Erythroblast (primary cell): ENCODE results near the gene PRSS56.
A peak's percentile ranks its signal among the peaks of the same experiment; 100 is the strongest.

Experiments
- DNase-seq, 2 experiments: peaks; one replicate each; lab custom pipeline; 2025; lab: John Stamatoyannopoulos, UW
- GATA1 ChIP-seq: IDR thresholded peaks from 2 replicates; pipeline ENCODE4 v1.6.1; 2011; ENCODE audit warnings: low read depth, mild to moderate bottlenecking, control low read depth, low read length, moderate library complexity
- POLR2A ChIP-seq: IDR thresholded peaks from 2 replicates; pipeline ENCODE4 v1.6.1; 2011; ENCODE audit warnings: mild to moderate bottlenecking, low read length

Gene PRSS56

DNA sequence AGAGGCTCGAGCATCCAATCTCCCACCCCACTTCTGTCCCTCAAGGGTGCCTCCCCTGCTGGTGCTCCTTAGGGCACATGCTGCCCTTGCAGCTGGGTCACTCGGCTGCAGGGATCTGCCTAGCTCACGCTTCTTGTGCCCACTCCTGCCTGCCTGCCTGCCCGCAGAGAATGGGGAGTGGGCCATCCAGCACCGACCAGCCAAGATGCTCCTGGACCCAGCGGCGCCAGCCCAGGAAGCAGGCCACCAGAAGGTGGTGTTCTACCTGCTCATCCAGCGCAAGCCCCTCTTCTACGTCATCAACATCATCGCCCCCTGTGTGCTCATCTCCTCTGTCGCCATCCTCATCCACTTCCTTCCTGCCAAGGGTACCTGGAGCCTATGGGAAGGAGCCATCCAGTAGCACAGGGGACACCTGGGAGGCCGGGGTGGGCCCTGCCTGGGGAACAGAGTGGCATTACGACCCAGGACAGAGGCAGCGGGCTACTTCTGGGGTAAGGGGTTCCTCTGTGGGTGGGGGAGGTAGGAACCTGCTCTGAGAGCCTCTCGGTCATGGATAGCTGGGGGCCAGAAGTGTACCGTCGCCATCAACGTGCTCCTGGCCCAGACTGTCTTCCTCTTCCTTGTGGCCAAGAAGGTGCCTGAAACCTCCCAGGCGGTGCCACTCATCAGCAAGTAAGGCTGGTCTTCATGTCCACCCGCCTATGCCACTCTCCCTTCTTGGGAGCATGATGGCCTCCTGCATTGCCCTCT lies 22.7 kb downstream of the PRSS56 start:
- DNase-seq, result no peak
- TF ChIP-seq GATA1 (no peak), POLR2A (no peak)

GRCh38 chr2:232543491-232543890 lies 23.3 kb downstream of the PRSS56 start:
- no peak for DNase-seq
- TF ChIP-seq POLR2A, result peak; percentile 1
- TF ChIP-seq GATA1, result no peak

GRCh38 chr2:232543928-232544631 lies 23.9 kb downstream of the PRSS56 start:
- no peak for DNase-seq
- TF ChIP-seq GATA1 (no peak), POLR2A (no peak)

DNA sequence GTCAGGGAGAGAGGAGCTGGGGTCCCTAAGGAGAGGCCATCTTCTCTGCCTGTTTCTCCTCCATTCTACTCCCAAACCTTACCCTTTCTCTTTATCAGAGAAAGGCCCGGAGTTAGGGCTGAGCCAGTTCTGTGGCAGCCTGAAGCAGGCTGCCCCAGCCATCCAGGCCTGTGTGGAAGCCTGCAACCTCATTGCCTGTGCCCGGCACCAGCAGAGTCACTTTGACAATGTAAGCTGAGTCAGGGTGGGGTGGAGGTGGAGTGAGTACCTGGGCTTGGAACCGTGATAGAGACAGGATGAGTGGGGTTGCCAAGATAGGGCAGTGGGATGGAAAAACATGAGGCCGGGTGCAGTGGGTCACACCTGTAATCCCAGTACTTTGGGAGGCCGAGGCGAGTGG lies 24.5 kb downstream of the PRSS56 start:
- no peak for TF ChIP-seq GATA1
- TF ChIP-seq POLR2A, result no peak

DNA sequence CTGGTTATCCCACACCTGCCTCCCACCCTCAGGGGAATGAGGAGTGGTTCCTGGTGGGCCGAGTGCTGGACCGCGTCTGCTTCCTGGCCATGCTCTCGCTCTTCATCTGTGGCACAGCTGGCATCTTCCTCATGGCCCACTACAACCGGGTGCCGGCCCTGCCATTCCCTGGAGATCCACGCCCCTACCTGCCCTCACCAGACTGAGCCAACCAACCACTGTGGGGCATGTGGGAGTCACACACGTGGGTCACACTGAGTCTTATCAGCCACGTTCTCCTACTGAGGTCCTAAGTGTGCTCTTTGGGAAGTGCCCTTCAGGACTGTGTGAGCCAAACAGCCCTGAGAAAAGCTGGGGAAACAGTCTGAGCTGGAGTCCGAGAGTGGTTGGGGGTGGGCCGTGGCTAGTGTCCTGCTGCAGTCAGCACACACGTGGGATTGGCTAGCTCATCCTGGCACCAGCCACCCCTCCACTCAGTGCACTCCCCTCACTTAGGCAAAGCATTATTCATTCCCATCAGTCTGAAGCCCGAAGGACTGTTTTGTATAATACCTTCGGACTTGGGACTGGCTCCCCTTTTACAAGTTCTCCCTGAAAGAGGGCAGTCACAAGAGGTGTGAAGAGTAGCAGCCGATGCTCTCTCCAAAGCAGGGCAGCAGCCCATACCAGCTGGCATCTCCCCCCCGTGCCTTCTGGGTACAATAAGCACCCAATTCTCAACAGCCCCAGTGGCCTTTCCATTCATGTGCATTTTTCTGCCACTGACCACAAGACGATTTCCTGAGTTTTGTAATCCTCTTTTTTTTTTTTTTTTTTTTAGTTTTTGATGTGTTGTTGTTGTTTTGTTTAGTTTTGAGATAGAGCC lies 25.6 kb downstream of the PRSS56 start:
- TF ChIP-seq GATA1 (no peak), POLR2A (no peak)
- DNase-seq, result no peak

More for the DNA sequence above, 24.5 kb downstream of the PRSS56 start:
- DNase-seq, result no peak

GRCh38 chr2:232547991-232548390 lies 27.8 kb downstream of the PRSS56 start:
- TF ChIP-seq GATA1 (no peak), POLR2A (no peak)
- no peak for DNase-seq

DNA sequence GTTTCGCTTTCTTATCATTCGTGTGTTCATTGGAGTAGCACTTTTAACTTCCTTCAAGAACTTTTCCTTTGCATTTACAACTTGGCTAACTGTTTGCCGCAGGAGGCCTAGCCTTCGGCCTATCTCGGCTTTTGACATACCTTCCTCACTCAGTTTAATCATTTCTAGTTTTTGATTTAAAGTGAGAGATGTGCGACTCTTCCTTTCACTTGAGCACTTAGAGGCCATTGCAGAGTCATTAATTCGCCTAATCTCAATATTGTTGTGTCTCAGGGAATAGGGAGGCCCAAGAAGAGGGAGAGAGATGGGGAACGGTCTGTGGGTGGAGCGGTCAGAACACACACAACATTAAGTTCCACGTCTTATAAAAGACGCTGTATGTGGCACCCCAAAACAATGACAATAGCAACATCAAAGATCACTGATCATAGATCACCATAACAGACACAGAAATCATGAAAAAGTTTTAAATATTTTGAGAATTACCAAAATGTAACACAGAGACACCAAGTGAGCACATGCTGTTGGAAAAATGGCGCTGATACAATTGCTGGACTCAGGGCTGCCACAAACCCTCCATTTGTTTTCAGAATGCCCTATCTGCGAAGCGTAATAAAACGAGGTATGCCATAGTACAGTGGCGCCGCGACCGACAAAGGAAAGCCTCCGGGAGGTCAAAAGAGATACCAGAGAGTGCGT lies 29.6 kb downstream of the PRSS56 start:
- DNase-seq, result peak in 1 of 2 experiments; percentile 42
- TF ChIP-seq GATA1, result no peak
- TF ChIP-seq POLR2A, result no peak

DNA sequence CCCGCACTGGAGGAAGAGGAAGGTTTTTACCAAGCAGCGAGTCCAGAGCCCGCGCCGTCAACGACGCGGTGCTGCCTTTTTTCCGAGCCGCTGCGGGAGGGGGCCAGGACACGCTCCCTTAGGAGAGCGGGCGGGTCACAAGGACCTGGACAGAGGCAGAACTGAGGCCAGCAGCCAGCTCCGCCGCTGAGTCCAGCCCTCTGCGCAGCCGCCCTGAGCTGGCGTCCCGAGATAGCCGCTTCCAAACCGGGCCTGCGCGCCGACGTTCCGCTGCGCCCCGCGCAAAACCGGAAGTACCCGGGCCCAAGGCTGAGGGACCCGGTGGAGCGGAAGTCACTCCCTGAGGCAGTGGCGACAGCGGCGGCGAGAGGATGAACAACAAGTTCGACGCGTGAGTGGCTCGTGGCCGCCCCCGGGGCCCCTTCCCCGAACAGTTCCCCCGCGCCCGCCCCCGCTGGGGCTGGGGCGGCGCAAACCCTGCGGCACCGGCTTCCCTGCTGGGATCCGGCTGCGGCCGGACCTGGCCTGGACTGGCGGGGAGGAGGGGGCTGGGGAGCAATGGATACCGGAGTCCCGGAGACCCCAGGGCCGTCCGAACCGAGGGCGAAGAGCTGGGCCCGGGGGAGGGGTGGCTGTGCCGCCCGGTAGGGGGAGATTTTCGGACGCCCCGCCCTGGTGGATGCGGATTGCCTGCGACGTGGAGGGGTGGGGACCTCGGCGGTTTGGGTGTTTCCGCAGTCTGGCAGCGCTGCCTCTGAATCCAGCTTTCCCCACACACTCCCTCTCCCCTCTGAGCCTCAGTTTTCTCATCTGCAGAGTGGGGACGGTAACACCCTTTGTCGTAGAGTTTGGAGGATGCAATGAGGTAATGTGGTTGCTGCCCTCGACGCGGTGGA lies 30.4 kb downstream of the PRSS56 start, which contains the start of the genes EIF4E2 and TIGD1:
Gene EIF4E2, plus strand, starts transcription at position 336 of the 896 bp plus-strand sequence. Its CDS starts 36 bp downstream, at position 372.
Gene TIGD1, minus strand, starts transcription at position 204 of the 896 bp plus-strand sequence. CDS start 675 bp downstream, outside the sequence.
- TF ChIP-seq POLR2A (peak; percentile 94), GATA1 (no peak)

GRCh38 chr2:232551250-232551638 lies 31.1 kb downstream of the PRSS56 start:
- no peak for TF ChIP-seq POLR2A
- TF ChIP-seq GATA1, result no peak
- DNase-seq, result peak; percentile 31 to 53

More for the DNA sequence above, 30.4 kb downstream of the PRSS56 start, which contains the start of the genes EIF4E2 and TIGD1:
- peak; percentile 96 for DNase-seq

DNA sequence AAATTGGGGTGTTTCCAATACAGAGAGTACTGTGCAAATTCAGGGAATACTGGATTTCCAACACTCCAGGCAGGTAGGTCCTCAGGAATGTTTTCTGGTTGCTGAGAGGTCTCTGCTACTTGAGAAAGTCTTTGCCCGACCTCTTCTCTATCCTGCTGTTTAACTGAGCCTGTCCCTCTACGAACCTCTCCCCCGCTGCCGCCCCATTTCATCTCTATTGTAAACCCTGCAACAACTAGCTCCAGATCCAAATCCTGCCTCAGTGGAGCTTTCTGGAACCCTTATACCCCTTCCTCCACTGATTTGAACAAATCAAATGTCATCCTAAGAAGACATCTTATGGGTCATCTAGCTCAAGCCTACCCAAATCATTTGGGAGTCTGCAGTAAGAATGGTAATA lies 31.6 kb downstream of the PRSS56 start:
- no peak for TF ChIP-seq GATA1
- no peak for TF ChIP-seq POLR2A
- DNase-seq, result no peak

DNA sequence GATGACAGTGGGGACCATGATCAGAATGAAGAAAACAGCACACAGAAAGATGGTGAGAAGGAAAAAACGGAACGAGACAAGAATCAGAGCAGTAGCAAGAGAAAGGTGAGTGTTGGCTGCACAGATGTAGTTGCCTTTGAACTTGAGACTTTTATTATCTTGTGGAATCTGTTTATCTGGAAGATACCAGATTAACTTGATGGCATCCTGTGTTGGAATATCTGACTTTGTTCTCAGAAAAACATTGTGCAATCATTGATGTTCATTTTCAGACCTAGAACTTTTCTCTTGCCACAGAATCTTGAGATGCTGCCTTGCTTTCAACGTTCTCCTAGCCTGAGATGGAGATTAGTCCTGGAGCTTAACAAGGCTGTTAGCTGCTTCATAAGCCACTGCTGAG lies 36.2 kb downstream of the PRSS56 start:
- no peak for DNase-seq
- no peak for TF ChIP-seq GATA1
- no peak for TF ChIP-seq POLR2A

DNA sequence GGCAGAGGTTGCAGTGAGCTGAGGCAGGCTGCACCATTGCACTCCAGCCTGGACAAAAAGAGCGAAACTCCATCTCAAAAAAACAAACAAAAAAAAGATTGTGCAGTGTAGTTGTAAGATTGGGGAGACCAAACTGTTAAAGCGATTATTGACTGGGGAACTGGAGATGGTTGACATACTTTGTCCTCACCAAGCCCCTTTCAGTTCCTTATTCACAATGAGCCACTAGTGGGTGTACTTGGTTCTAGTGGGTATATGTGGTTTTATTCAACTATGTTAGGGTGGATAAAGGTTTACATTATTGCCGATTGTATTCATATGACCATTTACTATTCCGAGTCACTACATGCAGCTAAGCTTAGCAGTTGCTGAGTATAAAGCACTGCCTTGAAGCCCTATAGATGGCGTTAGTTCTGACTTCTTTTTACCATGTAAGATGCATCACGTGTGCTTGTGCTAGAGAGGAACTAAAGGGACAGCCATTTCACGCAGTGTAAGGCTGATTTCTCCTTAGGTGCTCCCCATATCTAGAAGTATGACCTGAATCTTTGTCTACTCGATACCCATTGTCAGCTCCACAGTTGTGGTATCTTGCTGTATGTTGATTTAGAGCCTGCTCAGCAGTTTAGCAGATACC lies 42.4 kb downstream of the PRSS56 start:
- no peak for TF ChIP-seq GATA1
- no peak for TF ChIP-seq POLR2A
- DNase-seq, result no peak
